GM18861 (cell line): ENCODE measurements around the gene SDC1.

ENCODE experiments used
- ATAC-seq: cut with Tn5 transposase; IDR thresholded peaks from one replicate; pipeline ENCODE4 v1.9.1; 2021; ENCODE audit not compliant: unreplicated experiment

SDC1 gene

GRCh38 chr2:20153131-20153851 is 71.6 kb downstream of the SDC1 start:
- no peak for ATAC-seq

DNA sequence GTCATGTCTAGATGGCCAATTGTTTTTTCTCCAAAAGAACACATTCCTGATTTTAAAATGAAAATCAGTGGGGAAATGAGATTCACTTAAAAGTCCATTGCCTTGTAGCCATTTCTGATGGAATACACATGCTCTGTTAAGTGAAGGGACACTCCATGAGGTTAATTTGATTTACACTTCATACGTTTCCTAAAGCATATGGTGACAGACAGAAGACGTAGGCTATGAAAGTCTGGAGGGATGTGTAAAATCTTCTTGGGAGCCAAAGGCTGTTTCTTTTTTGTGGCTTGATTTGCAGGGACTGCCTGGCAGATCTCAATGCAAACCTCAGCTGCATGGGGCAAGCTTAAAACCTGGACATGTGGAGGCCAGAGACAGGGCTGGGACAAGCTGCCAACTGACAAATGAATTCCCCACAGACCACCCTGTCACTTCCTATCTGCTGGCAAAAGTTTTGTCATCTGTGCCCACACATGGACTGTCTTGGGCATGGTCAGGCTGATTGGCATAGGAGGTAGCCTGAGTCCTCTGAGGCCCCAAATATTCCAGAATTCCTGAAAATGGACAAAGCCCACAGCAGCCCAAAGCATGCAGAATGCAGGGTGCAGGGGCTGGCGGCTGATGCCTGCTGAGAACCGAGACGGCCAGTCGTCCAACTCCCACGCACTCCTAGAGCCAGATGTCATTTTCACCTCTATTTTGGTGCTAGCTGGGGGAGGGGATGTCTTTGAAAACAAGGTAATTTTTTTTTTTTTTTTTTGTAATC is 73.9 kb downstream of the SDC1 start:
- ATAC-seq: no peak
